OCI-LY3 (cell line): Measurements from ENCODE around the gene LIG3.

Source experiments
- H2AFZ ChIP-seq: fragments of 200-600, 300-600 bp; shearing (Covaris generic); 2 replicates; pipeline ENCODE4 v1.6.0; 2014; ENCODE audit warnings: antibody characterized with exemption, low read depth, low read length
- H3K27ac ChIP-seq: fragments of 200-600, 300-600 bp; sonication (generic); 2 replicates; pipeline ENCODE4 v1.5.1; 2014; ENCODE audit warnings: mild to moderate bottlenecking, low read length, moderate library complexity, mixed read lengths
- H3K27me3 ChIP-seq: fragments of 200-600, 300-600 bp; sonication (generic); 2 replicates; pipeline ENCODE4 v1.6.1; 2014; ENCODE audit warnings: low read depth, low read length, mixed read lengths
- H3K36me3 ChIP-seq: fragments of 200-600, 300-600 bp; sonication (generic); replicated peaks from 2 replicates; pipeline ENCODE3; 2014; ENCODE audit warnings: low read depth, low read length, mixed read lengths
- H3K4me1 ChIP-seq: fragments of 300-600, 200-600 bp; sonication (generic); 2 replicates; pipeline ENCODE4 v1.6.1; 2014; ENCODE audit warnings: low read length, mixed read lengths
- H3K4me2 ChIP-seq: fragments of 200-600, 300-600 bp; sonication (generic); 2 replicates; pipeline ENCODE4 v1.6.1; 2014; ENCODE audit warnings: low read length, mixed read lengths
- H3K4me3 ChIP-seq: fragments of 300-600, 200-600 bp; sonication (generic); 2 replicates; pipeline ENCODE4 v1.5.1; 2014; ENCODE audit warnings: antibody characterized with exemption, mild to moderate bottlenecking, low read length, moderate library complexity
- H3K79me2 ChIP-seq: fragments of 300-600, 200-600 bp; shearing (Covaris generic); 2 replicates; pipeline ENCODE4 v1.6.1; 2014; ENCODE audit warnings: mild to moderate bottlenecking, low read length, mixed read lengths
- H3K9ac ChIP-seq: fragments of 300-600, 200-600 bp; shearing (Covaris generic); 2 replicates; pipeline ENCODE4 v1.6.0; 2014; ENCODE audit warnings: mild to moderate bottlenecking, low read length, moderate library complexity
- H3K9me3 ChIP-seq: fragments of 200-600, 300-600 bp; shearing (Covaris generic); 2 replicates; pipeline ENCODE4 v1.6.1; 2014; ENCODE audit warnings: low read length, mixed read lengths; ENCODE audit not compliant: insufficient read depth
- H4K20me1 ChIP-seq: fragments of 200-600, 300-600 bp; sonication (generic); 2 replicates; pipeline ENCODE4 v1.6.1; 2016; ENCODE audit warnings: low read length, mixed read lengths; ENCODE audit not compliant: insufficient read depth
- EZH2phosphoT487 ChIP-seq: fragments of 200-600 bp; shearing (Covaris generic); IDR thresholded peaks from 2 replicates; pipeline ENCODE4 v1.6.1; 2018; ENCODE audit warnings: antibody characterized with exemption, mixed run types, low read depth
- TF ChIP-seq, protein P1 (sequence below): fragments of 200-600, 300-600 bp; sonication (generic); IDR thresholded peaks from 2 replicates; pipeline ENCODE4 v1.5.1; 2014; ENCODE audit warnings: antibody characterized with exemption, low read length, low read depth

Gene LIG3

DNA sequence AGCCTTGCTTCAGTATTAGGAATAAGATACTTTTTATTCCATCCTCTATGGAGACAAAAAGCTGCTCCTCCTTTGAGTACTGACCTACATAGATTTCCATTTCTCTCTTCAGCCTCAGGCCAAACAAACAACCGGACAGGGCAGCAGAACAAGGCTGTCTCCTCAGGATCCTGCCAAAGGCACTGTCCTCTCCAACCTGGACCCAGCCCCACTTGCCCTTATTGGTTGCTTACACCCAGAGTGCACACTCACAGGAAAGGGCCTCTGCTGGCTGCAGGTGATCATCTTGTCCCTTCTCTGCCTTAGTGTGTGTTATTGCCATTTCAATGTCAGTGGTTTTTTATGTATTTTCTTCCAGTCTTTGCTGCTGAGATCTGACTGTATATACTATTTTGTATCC, 26.6 kb downstream of the LIG3 start:
- Histone ChIP-seq H2AFZ (no peak overlapping the region), H3K4me1 (no peaks in the 10 kb centered on the region), H3K9ac (no peak overlapping the region), H3K27ac (no peak overlapping the region), H3K27me3 (no peaks in the 10 kb centered on the region), H3K36me3 (peaks cover 55% of the 10 kb centered on the region), H3K9me3 (no peaks in the 10 kb centered on the region), H4K20me1 (no peaks in the 10 kb centered on the region), H3K79me2 (no peaks in the 10 kb centered on the region), H3K4me2 (no peak overlapping the region), H3K4me3 (no peak overlapping the region)
- no peak for TF ChIP-seq EZH2phosphoT487
- TF ChIP-seq, protein P1, sequence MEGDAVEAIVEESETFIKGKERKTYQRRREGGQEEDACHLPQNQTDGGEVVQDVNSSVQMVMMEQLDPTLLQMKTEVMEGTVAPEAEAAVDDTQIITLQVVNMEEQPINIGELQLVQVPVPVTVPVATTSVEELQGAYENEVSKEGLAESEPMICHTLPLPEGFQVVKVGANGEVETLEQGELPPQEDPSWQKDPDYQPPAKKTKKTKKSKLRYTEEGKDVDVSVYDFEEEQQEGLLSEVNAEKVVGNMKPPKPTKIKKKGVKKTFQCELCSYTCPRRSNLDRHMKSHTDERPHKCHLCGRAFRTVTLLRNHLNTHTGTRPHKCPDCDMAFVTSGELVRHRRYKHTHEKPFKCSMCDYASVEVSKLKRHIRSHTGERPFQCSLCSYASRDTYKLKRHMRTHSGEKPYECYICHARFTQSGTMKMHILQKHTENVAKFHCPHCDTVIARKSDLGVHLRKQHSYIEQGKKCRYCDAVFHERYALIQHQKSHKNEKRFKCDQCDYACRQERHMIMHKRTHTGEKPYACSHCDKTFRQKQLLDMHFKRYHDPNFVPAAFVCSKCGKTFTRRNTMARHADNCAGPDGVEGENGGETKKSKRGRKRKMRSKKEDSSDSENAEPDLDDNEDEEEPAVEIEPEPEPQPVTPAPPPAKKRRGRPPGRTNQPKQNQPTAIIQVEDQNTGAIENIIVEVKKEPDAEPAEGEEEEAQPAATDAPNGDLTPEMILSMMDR, result no peak

DNA sequence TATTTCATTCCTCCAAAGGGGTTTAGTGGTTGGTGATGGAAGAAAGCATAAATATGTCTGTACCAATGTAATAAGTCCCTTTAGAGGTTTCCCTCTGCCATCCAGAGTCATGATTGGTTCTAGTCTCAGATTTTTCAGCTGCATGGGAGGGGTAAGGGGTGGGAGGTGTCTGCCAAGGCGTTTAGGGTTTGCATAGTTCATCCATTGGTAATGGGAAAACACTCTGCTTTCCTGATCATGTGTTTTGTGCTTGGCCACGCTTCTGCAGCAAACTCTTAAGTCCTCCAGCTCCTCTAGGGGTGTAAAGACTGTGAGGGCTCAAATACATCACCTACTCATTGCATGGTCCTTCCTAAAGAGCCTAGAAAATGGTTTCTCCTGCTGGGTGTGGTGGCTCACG, 29.8 kb downstream of the LIG3 start:
- Histone ChIP-seq H3K4me2 (no peak overlapping the region), H2AFZ (no peak overlapping the region), H3K9me3 (no peaks in the 10 kb centered on the region), H3K36me3 (peaks cover 50% of the 10 kb centered on the region), H3K27me3 (no peaks in the 10 kb centered on the region), H4K20me1 (no peaks in the 10 kb centered on the region), H3K9ac (no peak overlapping the region), H3K4me3 (no peak overlapping the region), H3K79me2 (no peaks in the 10 kb centered on the region), H3K4me1 (no peaks in the 10 kb centered on the region), H3K27ac (no peak overlapping the region)
- TF ChIP-seq EZH2phosphoT487, result no peak
- TF ChIP-seq, protein P1, result no peak

DNA sequence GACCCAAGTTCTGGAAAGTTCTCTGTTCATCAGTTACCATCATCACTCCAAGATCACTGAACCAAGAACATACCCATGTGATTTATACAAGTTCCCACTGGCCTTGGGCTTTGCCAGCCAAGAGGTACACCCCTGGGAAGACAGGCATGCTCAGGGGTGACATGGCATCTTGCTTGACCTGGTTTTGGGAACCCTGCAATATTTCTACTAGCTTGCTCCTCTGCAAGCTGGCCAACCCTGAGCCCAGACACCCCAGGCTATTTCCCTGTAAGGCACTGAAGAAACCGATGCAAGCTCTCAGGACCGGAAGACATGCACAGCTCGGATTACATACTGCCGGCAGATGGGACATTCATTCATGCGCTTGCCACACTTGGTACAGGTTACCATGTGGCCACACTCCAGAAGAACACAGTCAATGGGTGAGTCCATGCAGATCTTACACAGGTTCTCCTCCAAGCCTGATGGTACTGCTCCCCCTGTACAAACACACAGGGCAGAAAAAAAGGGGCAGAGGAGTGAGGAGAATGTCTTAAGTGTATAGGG, 31.4 kb downstream of the LIG3 start:
- no peak overlapping the region for H2AFZ ChIP-seq
- no peak overlapping the region for H3K27ac ChIP-seq
- H3K9me3 ChIP-seq, result no peaks in the 10 kb centered on the region
- no peaks in the 10 kb centered on the region for H3K27me3 ChIP-seq
- H3K4me1 ChIP-seq, result no peaks in the 10 kb centered on the region
- H3K9ac ChIP-seq, result no peak overlapping the region
- H4K20me1 ChIP-seq, result no peaks in the 10 kb centered on the region
- H3K79me2 ChIP-seq, result no peaks in the 10 kb centered on the region
- no peak overlapping the region for H3K4me3 ChIP-seq
- H3K4me2 ChIP-seq, result no peak overlapping the region
- H3K36me3 ChIP-seq, result peaks cover 64% of the 10 kb centered on the region
- TF ChIP-seq EZH2phosphoT487, result no peak
- TF ChIP-seq, protein P1, result no peak

DNA sequence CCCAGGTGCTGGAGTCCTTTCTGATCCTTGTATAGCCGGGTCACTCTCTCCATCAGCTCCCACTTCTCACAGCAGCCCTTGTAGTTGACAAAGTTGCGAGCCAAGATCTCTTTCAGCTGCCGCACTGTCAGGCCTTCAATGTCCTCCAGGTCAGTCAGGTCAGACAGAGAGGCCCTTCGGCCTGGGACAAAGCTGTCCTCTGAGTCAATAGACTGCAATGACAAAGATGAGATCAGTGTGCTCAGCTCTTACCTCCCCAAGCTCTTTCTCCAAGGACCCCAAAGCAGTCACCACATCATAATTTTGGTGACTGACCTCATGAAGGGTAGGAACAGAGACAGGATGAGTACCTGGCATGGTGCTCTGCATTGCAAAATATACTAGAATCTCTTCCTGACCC, 36.1 kb downstream of the LIG3 start:
- Histone ChIP-seq H4K20me1 (no peaks in the 10 kb centered on the region), H3K27me3 (no peaks in the 10 kb centered on the region), H3K9me3 (no peaks in the 10 kb centered on the region), H3K79me2 (no peaks in the 10 kb centered on the region), H3K27ac (no peak overlapping the region), H2AFZ (no peak overlapping the region), H3K4me1 (no peaks in the 10 kb centered on the region), H3K36me3 (peaks cover 56% of the 10 kb centered on the region), H3K4me3 (no peak overlapping the region), H3K9ac (no peak overlapping the region), H3K4me2 (no peak overlapping the region)
- TF ChIP-seq, protein P1, result no peak
- no peak for TF ChIP-seq EZH2phosphoT487
